Pulmonary artery endothelial cell (primary cell): ENCODE results near the gene DDX4. TPM values are rescaled to one million over a fixed set of nuclear protein-coding genes. Genes with fewer than 3 reads are reported as not detected.

Source experiments
- DNase-seq: peaks from one replicate; pipeline ENCODE4 v3.0.0-alpha.2; 2011; ENCODE audit warnings: low read depth, low spot score
- total RNA-seq: library from RNA; depleted of rRNA; stranded (reverse); fragments of >200 nt; gene quantifications from 2 replicates; pipeline ENCODE4 v1.2.3, GENCODE V29; 2014

Gene DDX4
- total RNA-seq, 1 donor from 2014 or later = not detected

DNA sequence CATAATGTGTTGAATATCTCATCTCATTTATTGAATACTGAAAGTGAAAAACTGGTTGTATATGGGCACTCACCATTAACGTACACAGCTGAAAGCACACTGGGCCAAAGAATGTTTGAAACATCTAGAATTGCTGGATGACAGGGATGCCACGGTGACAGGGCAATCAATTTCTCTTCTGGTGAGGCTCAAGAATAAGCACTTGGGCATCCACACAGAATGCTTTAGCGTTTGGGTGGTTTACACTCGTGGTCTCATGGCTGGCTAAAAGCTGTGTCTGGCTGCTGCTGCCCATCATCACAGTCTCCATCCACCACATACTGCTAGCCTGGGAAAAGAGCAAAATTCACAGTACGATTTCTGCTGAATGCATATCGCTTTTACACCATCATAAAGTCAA is 82.6 kb downstream of the DDX4 start:
- DNase-seq = no peak

DNA sequence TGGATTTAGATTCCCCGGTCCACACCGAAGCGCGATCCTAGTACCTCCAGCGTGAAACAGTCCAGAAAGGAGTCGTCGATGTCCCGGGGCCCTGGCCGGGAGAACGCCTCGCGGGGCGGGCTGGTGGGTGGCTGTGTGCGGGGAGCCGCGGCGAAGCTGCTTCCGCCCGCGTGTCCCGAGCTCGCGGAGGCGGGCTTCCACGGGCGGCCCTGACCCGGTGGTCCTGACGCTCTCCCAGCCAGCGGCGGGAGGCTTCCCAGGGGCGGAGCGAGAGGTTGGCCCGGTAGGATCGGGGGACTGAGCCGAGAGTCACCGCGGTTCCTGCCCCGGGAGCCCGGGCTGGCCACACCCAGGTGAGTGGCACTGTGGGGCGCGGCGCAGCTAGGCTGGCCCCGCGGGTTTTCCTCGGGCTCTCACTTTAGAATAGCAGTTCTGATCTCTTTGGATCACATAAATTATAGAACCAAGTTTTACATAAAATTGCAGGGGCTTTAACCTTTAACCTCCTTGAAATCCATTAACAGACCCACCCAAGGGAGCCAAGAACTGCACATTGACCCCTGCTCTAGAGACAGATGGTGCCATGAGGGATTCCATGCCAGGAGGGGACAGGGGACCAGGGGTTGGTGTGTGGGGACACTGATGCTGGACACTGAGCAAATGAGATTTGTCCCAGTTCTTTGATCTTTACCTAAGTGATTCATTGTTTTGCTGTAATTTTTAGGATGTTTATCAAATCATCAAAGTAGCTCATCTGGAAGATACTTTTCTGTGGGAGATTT is 84.1 kb downstream of the DDX4 start:
- DNase-seq = no peak

DNA sequence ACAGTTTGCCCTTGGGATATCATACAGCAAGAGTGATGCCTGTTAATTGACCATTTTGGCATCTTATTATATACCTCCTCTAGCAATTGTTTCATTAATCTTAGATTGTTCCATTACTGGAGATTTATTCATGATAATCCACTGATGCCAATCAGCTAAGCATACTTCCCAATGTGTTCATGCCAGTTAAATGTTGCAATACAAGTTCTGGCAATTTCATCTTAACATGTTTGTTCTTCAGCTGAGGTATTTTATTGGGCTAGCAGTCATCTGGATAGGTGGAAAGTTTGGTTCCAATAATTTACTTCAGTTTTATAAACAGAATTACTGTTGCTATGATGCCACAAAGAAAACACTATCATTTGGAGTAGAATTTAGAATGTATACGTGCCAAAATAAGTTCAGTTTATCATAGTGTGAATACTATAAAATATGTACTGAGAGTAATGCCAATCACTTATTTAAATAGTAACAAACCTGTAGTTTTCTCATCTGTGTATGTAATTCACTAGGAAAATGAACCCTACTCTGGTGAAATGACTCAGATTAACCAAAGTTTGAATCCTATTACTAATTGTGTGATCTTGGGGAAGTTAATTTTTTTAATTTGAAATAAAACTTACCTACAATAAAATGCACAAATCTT is 85.4 kb downstream of the DDX4 start:
- DNase-seq = no peak

DNA sequence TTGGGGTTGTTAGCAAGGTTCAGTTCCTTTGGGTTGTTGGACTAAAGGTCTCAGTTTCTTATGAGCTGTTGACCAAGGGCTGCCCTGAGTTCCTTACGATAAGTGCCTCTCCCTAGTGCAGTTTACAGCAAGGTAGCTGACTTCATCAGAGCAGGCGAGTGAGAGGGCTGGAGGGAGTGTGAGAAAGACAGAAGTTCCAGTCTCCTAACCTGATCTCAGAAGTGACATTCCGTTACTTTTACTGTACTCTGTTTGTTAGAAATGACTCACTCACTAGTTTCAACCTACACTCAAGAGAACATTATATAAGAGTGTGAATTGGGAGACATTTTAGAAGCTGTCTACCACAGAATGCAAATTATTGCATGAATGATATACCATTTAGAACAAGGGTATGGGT is 92.1 kb downstream of the DDX4 start:
- no peak for DNase-seq

DNA sequence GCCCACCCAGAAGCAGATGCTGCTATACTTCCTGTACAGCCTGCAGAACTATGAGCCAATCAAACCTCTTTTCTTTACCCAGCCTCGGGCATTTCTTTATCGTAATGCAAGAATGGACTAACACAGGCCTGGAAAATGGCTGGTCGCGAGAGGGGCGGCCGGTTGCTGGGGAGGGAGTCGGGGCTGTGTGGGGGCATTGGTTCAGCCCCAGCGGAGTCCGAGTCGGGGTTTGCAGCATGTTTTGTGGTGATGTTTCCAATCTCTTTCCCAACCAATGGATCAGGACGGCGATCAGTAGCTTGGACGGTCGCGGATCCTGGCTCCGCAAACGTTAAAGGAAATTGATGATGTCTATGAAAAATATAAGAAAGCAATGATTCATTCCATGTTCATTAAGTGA is 94.6 kb downstream of the DDX4 start:
- no peak for DNase-seq

DNA sequence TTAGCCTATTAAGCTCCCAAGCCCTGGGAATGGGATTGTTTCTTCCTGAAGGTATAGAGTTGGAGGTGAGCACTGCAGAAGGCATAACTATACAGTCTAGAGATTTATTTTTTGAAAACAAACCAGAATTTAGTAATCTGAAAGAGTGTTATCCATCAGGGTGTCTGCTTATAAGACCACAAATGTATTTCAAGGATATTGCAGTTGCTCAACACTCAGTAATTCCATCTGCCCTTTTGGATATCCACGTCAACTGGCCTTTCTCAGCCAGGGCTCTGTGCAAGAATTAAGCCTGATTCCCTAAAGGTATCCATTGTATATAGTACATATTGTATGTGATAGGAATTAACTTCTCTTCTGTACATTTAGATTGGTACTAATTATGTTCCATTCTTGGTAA is 98.3 kb downstream of the DDX4 start:
- DNase-seq = no peak

DNA sequence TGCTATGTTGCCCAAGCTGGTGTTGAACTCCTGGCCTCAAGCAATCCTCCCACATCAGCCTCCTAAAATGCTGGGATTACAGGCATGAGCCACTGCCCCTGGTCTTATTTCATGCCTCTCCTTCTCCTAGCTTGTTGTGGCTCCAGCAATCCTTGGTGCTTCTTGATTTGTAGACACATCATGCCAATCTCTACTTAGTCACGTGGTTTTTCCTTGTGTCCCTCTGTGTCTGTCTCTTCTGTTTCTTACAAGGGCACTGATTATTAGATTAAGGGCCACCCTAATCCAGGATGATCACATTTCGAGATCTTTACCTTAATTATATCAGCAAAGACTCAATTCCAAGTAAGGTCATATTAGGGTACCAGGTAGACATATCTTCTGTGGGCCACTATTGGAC is 104.1 kb downstream of the DDX4 start:
- DNase-seq = no peak

DNA sequence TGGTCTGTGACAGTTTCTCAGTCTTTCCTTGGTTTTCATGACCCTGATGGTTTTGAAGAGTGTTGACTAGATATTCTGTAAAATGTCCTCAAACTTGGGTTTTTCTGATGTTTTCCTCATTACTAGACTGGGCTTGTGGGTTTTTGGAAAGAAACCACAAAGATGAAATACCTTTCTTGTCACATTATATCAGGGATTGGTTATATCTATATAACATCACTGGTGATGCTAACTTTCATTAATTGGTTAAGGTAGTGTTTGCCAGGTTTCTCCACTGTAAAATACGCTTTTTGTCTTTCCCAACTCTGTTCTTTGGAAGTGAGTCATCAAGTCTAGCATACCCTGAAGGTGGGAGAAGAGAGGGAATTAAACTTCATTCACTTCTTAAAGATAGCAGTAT is 110.0 kb downstream of the DDX4 start:
- no peak for DNase-seq

DNA sequence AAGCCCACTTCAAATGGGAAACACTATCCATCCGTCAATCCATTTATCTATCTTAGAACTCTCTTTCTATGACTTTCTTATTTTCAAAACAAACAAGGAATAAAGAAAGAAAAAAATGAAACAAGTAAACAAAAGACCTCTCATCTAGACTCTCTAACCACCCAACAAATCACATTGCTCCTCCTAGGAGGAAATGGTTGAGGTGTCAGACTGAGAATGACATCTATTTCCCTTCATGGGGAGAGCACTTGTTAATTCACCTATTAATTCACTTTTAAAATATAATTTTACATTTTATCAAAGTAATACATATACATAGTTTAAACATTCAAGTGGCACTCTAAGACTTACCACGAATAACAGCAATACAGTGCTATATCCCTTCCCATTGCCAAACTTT is 110.9 kb downstream of the DDX4 start:
- no peak for DNase-seq

DNA sequence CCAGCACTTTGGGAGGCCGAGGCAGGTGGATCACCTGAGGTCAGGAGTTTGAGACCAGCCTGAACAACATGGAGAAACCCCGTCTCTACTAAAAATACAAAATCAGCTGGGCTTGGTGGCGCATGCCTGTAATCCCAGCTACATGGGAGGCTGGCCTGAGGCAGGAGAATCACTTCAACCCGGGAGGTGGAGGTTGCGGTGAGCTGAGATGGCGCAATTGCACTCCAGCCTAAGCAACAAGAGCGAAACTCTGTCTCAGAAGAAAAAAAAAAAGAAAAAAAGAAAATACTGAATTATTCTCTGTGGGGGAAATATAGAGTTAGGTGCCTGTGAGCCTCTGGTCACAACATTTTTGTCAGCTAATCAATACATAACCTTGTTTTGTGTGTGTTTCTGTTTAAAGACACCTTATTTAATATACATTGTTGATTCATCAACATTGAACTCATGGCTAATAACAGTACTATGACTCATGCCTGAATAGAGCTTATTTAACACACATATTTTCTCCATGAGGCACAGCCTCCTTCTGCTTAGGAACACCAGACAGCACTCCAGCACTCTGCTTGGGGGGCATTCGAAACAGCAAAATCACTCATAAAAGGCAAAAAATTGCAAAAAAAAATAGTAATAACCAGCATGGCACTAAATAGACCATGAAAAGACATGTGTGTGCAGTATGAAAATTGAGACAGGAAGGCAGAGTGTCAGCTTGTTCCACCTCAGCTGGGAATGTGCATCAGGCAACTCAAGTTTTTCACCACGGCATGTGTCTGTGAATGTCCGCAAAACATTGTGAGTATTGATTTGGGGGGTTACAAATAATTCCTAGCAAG is 113.2 kb downstream of the DDX4 start, which contains the start of gene IL31RA:
IL31RA (plus strand) TSS at position 519 of the 836 bp plus-strand sequence; CDS start at position 733, 214 bp downstream.
- DNase-seq = no peak

DNA sequence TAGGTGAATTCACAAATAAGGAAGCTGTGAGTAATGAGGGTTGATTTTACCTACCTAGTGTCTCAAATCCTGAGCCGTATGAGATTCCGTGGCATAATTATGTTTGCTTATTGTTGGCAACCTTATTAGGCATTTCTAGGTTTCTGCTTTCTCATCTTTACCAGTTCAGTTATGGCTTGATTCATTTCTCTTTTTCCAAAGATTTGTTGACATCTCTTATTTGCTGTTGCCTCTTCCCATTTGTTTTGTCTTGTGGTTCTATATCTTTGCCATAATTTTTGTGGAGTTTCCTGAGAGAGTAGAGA is 113.8 kb downstream of the DDX4 start:
- DNase-seq = no peak

DNA sequence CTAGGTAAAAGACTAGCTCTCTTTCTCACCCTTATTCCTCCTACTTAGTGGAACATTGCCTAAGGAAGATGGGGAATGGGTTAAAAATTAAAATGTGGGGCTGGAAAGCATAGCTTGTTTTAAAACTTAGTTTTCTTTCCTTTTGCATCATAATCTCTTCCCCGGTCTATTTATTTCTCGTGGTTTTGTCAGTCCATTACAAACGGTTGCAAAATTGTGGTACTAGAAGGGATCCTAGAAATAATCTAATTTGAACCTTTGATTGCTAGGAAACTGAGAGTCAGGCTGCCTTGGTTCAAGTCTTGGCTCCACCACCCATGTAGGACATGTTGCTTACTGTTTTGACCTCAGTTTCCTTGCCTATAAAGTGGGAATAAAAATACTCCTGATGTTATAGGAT is 114.6 kb downstream of the DDX4 start:
- no peak for DNase-seq

DNA sequence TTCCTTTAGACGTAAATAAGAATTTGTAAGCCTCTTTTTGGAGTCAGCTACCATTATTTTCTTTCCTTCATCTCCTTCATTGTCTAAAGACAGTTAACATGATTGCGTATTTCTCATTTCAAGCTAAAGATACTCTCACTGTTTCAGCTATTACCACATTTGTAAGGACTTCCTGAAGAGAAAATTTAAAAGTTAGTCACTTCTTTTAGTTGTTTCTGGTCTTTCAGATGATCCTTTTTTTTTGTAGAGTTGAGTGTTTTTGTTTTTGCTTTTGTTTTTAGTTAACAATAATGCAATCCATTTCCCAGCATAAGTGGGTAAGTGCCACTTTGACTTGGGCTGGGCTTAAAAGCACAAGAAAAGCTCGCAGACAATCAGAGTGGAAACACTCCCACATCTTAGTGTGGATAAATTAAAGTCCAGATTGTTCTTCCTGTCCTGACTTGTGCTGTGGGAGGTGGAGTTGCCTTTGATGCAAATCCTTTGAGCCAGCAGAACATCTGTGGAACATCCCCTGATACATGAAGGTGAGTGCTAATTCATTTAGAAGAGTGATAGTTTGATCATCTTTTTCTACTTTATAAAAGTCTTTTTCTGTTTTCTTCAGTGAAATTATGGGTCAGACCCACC is 115.3 kb downstream of the DDX4 start:
- DNase-seq = no peak

DNA sequence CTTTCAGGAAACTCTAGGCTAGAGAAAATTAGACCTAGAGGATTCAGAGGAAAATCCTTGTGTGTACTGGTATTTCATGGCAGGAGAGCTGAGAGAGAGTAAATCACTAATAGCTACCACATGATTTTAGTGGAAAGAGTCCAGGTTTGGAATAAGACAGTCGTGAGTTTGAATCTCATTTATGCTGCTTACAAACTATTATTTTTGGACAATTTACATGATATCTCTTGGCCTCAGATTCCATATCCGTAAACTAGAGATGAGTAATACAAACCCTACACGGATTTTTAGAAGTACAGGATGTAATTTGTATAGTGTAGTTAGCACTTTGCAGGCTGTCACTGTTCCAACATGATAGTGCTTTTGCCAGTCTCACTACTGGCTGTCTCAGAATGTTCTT is 116.0 kb downstream of the DDX4 start:
- no peak for DNase-seq

DNA sequence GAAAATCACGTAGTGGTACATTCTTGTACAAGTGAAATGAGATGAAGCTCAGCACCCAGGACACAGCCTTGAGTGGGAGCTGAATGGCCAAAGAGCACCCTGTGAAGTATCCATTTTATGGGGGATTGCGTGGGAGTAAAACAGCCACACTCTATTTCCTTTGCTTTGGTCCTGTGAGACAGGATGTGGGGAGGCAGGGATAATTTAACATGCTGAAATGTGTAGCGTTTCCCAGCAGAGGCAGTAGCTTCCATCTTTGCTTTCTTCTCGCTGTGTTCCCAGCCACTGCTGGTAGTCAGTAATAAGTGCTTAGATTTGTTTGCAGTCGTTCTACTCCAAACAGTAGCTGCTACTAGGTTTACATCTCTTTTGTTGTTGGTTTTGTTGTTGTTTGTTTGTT is 117.6 kb downstream of the DDX4 start:
- DNase-seq = no peak

DNA sequence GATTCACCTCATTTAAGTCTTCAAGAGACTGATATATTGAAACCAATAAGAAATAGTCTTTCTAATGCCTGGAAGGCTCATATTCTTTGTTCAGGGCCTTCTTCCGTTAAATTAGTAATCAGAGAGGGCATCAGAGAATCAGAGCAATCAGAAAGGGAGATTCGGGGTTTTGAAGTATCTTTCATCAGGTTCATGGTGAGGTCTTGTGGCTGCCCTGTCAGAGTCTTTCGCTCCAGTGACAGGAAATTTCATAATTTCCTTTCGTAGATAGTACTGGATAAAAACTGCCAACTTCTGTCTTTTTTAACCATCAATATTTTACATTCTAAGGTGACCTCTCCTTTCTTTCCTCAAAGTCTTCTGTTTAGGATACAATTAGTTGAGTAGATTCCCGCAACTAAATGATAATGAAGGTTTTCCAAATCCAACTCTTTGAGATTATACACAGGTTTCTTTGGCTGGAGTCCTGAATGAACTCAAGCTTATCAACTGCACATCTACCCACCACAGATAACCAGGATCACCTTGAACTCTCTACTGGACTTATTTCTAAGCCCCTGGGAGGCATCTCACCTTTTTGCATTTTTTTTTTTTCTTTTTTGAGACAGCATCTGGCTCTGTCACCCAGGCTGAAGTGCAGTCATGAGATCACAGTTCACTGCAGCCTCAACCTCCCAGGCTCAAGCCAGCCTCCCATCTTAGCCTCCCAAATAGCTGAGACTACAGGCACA is 118.8 kb downstream of the DDX4 start:
- no peak for DNase-seq

DNA sequence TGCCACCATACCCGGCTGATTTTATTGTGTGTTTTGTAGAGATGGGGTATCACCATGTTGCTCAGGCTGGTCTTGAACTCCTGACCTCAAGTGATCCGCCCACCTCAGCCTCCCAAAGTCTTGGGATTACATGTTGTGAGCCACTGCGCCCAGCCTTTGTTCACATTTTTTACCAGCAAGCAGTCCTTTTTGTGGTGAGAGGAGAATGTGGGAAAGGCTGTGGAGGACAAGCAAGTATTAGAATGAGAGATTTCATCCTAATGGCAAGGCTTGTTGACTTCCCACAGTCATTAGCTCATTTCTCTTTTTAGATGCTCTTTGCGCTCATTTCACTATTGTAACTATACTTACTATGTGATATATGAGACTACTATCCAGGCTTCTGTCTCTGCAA is 119.4 kb downstream of the DDX4 start:
- DNase-seq = no peak

DNA sequence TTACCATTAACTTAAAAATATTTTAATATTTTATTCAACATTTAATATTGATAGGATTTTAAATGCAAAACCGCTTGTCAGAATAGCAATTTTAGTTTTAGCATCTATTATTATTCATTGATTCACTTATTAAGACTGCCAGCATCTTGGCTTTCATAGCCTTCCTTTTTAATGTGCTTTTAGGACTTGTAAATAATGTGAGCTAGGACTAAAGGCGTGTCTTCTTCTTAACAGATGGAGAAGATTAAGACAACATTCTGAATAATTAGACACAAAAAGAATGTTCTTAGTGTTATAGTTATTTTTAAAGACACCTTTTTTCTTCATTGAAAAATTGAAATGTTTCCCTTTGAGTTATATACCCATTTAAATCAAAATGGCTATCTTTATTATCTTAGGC is 120.2 kb downstream of the DDX4 start:
- no peak for DNase-seq

DNA sequence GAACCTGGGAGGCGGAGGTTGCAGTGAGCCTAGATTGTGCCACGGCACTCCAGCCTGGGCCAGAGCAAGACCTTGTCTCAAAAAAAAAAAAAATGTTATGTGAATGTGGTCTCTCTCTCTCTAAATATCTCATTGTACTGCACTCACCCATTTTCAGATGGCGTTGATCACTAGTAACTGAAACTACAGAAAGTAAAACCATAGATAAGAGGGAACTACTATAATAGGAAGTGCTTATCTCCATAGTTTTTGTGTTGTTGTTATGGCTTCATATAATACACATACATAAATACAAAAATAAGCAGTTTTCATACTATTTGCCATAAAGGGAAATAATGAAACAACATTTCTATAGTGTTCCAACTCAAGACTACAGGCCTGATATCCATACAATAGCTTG is 122.4 kb downstream of the DDX4 start:
- no peak for DNase-seq

DNA sequence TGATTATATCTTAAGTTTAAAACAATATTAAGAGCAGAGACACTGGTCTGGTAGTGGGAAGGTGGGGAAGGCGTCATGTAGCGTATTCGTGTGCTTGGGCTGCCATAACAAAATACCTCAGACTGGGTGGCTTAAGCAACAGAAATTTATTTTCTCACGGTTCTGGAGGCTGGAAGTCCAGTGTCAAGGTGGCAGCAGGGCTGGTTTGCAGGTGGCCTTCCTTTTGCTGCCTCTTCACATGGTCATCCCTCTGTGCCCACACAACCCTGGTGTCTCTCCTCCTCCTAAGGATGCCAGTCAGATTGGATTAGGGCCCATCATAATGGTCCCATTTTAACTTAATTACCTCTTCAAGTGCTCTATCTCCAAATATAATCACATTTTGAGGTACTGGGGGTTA is 122.8 kb downstream of the DDX4 start:
- no peak for DNase-seq
